ENCODE results near the gene POLG.

POLG gene

DNA sequence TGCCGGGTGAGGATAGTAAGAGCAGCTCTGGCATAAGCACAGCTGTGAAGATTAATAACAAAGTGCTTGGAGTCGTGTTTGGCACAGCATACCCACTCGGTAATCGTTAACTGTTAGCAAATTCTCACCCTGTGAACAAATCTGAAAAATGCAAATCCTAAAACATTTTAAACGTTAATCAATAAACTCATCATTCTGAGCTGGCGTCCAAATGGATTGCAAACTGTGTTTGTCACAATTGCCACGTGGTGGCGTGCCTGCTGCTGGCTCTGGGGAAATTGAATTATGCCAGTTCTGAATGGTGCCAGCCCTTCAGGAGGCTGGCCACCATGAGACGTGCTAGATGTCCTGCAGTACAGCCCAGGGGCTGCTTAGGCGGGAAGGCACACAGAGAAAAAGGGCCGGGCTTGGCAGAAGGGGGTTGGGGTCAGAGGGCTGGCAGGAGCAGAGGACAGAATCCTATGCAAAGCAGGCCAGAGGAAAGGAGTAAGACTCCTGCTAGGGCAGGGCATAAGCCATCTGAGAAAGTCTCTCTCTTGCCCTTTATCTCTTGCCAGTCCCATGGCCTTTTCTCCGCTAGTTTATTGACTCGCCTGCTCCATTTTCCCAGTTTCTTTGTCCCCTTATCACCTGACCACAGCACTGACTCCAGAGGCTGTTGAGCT, 22.1 kb upstream of the POLG start:
- DNase-seq: peak; percentile 23

DNA sequence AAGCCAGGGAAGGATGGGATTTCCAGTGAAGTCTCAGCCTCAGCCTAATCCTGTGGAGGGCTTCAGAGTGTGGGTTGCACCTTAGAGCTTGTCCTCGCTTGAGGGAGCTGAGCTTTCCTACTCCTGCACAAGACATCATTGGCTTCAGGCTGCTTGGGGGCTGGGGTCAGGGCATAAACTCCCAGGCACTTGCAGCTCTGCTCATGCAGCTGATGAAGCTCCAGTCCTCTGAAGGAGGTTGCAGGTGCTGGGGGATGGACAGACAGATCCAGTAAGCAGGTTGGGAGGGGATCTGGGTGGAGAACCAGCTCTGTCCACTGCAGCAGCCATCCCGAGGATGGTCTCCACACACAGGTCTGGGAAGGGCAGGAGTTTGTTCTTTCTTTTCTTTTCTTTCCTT, 19.4 kb upstream of the POLG start:
- DNase-seq: no peak

DNA sequence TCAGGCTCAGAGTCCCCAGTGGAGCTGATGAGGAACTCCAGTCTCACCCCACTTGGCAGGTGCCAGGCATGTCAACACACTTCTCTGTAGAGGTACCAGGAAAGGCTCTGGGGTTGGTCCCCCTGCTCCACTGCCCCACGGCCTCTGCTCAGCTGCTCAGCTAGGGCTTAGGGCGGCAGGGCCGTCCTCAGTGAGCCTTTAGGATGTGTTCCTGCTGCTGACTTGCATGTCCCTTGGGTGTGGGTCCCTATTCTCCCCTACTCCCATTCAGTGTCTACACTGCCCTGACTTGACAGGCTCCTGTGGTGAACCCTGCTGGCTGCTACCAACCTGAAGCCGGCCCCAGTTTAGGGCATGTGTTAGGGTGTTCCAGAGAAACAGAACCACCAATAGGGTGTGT, 17.9 kb upstream of the POLG start:
- DNase-seq: no peak

DNA sequence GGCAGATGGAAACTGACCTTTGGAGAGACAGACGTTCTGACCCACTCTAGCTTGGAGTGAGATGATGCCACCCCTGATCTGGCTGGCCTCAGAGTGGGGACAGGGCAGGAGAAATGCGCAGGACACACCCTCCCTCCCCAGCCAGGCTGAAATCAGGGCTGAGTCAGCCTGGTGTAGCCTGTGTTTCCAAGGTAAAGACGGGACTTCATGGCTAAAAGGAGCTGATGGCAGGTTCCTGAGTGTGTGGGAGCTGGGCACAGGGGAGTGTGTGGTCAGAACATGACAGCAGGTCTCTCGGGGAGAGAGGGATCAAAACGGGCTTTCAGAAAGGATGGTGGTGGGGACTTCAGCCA, 14.6 kb upstream of the POLG start:
- no peak for DNase-seq

DNA sequence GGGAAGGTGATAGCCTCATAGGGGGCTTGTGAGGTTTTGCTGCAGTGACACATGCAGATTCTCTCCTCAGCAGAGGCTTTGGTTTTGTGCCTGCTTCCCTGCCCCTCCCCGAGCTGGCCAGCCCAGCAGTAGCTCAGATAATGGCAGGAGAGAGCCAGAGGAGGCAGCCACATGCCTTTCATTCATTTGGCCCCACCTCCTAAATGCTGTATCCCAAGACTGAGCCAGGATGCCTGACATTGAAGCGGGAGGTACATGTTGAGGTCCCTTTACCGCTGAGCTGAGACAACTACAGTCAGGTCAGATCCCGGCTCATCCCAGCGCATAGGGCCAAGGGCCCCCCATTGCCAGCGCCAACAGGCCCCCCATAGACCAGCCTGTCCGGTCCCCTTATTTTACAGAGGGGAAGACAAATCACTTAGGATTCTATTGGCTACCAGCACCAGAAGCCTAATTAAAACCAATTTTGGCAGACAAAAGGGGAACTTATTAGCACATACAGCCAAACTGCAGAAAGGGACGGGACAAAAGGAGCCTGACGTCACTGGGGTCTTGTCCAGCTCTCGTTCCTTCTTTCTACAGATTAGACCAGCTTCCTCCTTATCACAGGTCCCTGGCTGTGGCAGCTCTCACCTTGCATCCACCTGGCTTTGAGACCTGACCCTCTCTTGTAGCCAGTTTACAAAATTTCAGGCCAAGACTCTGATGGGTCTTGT, 12.1 kb upstream of the POLG start:
- DNase-seq: peak; percentile 3

DNA sequence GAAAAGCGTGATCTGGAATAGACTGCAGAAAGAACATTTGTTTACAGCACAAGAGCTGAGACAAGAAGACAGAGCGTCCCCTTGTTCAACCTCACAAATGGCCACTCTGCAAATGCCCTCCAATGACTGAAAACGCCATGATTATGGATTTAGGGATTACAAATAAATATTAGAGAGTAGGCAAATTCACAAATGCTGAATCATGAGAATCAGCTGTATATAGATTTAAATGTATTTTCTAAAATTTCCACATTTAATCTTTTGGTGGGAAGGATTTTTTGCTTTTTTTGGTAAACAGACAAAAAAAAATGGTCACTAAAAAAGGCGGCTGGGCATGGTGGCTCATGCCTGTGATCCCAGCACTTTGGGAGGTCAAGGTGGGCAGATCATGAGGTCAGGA, 10.6 kb upstream of the POLG start:
- no peak for DNase-seq

DNA sequence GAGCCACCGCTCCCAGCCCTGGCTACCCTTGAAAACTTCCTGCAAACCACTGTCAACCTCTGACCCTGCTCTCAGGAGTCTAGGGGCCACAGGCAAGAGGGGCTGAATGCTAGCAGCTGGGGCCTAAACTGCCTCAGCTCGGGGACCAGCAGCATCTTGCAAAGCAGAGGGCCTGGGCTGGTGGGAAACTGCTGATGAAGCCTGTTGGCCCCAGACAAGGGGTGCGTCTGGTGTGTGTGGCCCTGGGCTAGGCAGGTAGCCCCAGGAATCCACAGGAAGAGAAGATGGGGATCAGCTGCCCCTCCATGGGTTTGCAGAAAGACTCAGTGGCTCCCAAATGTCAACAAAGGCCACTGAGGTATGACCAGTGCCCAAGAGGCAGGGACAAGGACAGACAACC, 8.2 kb upstream of the POLG start:
- no peak for DNase-seq

DNA sequence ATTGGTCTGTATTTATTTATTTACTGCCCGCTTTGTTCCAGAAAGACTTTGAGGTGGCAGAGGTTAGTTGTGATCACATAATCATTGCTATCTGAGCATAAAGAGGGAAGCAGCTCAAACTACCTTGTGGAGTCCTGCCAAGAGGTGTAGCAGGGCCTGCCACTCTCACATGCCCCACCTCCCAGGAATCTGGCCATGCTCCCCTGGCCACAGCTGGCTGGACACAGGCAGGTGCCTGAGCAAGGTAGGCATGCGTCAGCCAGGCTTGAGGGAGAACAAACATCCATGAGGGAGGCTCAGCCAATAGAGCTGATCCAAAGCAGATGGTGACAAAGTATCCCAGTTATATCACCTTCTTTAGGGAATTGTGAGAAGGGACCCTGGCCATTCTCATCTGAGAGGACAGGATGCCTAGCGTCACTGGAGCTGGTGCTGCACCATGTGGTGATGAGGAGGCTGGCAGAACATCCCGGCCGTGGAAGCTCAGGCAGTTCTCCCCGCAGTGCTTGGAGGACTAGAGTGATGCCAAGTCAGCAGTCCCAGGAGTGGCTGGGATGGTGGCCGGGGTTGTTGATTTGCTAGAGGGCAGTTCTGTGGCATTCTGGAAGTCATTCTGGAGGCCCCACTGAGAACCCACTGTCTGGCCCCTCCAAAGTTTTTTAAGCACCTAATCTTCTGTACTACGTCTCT, 6.8 kb upstream of the POLG start:
- DNase-seq: no peak

DNA sequence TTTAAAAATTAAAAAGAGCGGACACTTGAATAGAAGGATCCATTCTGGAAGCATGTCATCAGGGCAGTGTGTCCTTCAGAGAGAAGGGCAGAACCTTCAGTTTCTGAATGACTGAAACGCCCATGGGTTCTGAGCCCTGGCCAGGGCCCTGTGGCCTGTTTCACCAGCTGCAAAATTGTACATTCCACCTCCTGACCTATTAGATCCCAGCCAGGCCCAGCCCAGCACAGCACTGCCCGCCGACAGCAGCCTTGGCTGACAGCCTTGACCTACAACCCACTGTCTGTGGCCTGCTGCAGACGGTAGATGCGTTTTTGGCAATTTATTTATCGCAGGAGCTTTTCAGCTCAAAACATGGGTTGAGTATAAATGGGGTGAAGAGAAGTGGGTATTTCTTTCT, 5.9 kb upstream of the POLG start:
- no peak for DNase-seq

DNA sequence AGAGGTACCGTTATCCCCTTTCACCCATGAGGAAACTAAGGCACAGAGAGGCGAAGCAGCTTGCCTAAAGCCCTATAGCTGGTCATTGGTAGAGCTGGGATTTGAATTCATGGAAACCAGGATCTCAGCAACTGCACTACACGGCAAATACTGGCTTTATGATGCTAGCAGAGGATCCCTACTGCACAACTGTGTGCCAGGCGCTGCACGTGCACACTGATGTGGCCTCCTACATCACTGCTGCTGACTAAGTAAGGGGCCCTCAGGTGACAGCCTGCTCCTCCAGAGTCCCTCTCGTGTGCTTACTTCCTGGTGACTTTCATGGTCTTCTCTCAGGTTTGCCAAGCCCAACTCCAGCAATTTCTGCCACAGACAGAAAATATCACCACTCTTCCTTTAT, 3.4 kb upstream of the POLG start:
- no peak for DNase-seq

DNA sequence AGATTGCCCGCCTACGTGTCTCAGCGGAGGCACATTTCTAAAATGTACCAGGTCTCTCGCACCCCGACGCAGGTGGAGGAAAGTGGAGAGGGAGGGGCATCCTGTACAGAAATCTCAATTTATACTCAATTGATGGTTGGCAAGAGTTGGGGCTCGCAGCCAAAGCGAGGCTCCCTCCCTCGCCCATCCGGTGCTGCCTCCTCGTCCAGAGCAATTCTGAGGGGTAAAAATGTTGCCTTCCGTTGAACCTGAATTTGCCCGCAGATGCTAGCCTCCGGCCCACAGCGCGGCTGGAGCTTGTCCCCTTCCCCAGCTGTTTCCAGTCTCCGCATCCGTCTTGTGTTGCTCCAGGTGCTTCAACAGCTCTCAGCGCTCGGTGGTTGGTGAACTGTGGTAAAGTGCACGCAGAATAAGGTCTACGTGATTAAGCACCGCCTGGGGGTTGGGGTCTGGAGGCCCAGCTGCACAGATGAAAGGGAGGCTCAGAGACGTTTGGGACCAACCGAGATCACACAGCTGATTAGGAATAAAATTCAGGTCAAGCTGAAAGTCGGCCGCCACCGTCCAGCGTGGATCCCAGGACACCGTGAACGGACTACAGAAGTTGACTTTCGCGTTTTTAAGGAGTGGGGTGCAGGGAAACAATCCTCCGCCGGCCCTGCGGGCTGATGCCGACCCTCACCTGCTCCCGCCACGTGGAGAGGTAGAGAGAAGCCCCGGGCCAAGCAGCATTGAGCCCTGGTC, 846 bp upstream of the POLG start:
- DNase-seq: peak; percentile 77

DNA sequence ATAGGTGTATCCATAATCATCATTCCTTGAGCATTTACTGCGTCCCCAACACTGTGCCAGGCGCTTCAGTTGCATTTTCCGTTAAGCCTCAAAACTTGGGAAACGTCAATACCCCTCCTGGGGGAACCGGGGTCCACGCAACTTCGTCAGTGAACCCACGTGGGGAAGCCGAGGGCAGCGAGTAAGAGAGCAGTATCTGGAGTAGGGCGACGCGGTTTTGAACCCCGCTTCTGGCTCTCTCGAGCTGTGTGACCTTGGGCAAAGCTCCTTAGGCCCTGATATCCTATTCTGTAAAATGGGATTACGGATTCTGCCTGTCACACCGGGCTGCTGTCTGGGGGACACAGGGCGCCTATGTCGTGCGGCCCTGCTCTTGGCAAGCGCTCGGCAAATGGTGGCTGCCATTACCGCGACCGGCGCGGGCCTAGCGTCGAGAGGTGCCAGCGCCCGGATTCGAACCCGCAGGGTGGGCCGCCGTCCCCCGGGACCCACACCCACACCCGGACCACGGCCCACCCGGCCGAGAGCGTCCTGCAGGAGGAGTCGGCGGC, 590 bp downstream of the POLG start:
- no peak for DNase-seq

DNA sequence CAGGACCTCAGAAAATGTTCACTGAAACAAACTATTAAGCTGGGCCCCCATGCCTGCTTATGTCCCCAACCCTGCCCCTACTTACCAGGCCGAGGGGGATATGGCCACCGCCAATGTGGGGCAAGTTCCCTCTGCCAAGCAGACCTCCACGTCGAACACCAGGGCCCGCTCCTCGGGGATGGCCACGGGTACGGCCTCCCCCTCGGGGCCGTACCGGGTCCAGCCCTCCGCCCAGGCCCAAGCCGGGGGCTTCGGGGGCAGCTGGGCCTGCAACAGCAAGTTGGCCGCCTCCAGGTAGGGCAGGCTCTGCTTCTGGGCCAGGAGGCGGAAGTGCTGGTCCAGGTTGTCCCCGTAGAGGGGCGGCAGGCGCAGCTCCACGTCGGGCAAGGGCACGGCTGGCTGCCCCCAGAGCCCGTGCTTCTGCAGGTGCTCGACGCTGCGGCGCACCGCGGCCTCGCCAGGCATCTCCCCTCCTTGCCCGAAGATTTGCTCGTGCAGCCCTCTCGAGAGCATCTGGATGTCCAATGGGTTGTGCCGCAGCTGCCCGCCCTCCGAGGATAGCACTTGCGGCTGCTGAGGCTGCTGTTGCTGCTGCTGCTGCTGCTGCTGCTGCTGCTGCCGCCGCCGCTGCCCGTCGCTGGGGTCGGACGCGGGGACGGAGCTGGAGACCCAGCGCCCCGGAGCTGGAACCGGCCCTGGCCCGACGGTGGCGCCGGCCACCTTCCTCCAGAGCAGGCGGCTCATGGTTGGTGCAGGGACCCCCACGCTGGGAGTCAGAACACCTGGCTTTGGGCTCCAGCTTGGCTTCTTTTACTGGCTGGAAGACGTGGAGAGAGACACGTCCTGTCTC, 1.4 kb downstream of the POLG start:
- DNase-seq: no peak

DNA sequence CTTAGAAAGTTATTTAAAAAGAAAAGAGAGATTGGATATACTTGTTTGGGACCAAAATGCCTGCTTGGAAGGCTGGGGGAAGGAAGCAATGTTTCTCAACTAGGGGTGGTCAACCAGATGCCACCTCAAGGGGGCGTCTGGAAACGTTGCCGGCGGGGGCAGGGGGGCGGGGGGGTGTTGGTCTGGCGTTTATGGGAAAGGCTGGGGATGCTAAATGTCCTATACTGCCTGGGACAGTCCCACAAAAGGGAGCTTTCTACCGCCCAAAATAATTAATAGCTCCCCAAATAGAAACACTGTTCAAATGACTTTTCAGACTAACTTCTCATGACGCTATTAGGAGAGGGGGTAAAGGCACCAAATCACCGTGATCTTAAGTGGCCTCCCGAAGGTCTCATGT, 2.2 kb downstream of the POLG start:
- DNase-seq: peak; percentile 38

DNA sequence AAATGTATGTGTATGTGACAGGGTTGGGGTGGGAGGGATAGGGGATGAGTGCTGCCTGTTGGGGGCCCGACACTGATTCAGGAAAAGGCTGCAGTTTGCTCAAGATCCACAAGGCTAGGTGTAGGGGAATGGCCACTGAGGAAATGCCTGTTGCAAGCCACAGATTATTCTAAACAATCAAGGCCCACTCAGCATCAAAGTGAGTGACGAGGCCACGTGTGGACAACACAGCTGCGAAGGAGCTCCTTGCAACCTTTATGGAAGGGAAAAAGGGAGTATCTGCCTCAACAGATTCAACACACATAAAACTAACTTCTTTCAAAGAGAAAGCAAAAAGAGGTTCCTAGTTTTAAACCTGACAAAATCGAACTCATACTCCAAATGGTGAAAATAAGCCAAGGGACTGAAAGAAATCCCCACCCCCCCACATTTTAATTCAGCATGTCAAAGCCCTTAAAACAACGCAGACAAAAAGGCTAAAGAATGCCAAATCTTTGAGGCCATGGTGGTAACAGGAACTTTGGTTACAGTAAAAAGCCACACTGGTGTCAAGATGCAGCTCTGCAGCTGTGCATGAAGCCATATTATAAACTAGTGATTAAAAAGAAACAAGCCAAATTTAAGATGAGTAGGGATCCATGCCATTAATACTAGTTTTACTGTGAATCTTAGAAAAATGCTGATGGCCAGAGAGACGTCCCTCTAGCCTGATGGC, 3.6 kb downstream of the POLG start:
- DNase-seq: no peak

DNA sequence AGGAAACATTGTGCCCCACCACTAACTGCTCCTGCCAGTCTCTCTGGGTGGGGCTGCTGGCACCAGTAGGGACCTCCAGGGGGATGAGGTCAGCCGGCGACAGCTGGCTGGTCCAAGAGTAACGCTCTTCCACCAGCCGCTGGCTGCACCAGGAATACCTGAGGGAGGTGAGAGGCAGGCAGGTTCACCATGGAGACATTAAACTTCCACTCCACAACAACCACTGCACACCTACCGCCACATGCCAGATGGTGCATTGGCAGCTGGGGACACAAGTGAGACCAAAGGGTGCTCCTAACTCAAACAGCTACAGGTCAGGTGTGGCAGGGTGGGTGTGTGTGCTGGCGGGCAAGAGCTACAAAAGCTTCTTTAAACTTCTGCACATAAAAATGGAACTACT, 4.5 kb downstream of the POLG start:
- no peak for DNase-seq

DNA sequence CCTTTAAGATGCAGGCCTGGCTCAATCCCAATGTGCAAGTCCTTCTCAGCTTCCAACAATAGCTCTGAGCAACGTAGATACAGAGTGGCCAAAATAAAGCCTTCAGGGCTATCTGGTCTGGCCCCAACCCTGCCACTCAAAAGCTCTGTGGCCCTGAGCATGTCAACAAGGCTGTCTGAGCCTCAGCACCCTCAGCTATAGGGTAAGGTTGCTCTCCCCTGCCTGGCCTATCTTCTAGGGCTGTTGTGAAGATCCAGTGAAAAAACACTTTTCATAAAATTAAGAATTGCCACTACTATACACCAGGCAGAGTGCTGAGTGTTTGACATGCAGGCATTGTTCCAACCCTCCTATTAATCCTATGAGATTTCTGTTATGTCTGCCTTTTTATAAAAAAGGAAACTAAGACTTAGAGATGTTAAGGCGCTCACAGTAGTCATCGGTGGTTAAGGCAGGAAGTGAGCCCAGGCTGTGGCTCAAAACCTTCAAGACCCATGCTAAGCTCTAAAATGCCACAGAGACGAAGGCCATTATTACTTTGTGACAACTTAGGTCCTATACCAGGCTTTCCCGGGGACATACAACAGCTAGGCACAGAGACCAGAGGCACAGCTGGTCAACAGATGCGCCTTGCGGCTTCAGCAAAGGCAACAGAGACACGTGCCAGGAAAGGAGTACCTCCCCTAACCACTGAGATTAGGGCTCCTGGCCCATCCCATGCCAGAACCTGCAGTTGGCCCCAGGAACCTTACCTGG, 5.1 kb downstream of the POLG start:
- no peak for DNase-seq

DNA sequence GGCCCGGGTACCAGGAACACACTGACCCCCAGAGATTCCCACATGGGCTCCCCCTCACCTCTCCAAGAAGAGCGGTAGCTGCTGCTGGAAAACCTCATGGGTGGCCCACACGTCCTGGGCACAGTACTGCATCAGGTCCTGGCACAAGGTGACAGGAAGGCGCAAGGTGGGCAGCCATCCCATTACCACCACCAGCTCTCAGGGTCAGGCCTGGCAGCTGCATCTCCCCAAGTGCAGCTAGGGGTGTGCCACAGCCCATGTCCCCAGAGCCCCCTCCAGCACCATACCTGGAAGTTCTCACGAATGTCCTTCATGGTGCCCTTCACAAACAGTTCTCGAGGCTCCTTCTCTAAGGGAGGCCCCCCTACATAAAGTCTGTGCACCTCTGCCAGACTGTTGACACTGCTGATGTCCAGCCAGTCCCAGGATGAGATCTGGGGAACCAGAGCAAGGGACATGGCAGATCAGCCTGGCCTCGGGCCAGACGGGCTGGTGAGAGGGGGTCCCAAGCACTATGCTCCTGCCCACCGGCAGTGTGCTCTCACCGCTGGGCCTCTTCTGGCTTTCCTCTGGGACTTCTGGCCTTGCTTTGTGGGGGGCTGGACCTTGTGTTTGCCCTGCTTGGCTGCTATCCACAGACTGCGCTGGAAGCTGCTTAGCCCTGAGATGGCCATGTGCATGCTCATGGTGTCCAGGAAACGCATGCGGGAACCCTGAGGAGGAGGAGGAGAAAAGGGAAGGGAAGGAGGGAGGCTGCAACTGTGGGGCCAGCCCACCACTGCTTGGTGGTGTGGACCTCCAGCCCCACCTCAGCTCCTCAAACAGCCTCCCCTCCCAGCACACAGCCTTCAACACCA, 6.0 kb downstream of the POLG start:
- DNase-seq: no peak

DNA sequence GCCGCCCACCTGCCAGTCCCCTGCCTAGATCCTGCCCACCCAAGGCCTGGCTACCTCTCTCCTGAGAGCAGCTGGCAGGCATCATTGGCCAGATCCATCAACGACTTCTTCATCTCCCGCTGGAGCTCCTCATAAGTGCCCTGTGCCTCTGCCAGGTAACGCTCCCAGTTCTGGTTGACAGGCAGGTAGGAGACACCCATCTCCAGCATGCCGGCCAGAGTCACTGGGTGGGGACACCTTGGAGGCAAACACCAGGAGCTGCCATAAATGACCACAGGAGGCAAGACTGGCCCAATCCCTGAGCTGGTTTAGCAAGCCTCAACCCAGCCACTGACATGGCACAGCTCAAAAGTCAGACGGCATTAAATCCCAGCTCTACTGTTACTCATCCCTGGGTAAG, 7.5 kb downstream of the POLG start:
- DNase-seq: no peak

DNA sequence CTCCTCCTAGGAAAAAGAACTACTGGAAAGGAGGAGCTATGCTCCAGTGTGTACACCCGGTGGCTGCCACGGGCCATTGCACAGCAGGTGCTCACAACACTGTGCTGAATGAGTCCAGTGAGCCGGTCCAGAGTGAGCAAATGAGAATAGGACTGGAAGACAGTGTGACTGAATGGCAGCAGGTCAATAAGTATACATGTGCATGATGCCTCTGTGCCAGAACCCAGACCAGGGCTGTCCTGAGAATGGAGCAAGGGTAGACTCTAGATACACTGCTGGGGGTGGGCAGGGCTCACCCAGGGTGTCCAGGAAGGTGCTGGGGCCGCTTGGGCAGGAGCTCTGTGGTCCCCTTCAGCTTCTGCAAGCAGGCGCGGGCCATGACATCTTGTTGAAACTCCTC, 8.3 kb downstream of the POLG start:
- DNase-seq: no peak

Measured in eye (tissue), 1 donor.